ENCODE measurements around the gene PLXNB1. TPM values are rescaled to one million over a fixed set of nuclear protein-coding genes. Genes with fewer than 3 reads are reported as not detected.
A peak's percentile ranks its signal among the peaks of the same experiment; 100 is the strongest.

PLXNB1 gene
- 100 to 1,000 TPM in 2 of 3 donors, 10 to 100 TPM in 1; 60.2 to 182 (median 148) TPM for total RNA-seq

GRCh38 chr3:48429960-48430707 is at the start of gene PLXNB1:
Gene PLXNB1 (minus strand): TSS chr3:48430086. CDS start chr3:48424611, 5,475 bp downstream.
- Histone ChIP-seq H3K36me3 (no peaks in the 10 kb centered on the region), H3K27ac (peak within 1 kb of the TSS; percentile 96), H3K9me3 (no peaks in the 10 kb centered on the region), H3K4me3 (peak within 1 kb of the TSS; percentile 73 to 95 (median 88)), H3K27me3 (no peaks in the 10 kb centered on the region), H3K4me1 (peaks cover 12 to 29% of the 10 kb centered on the region in 2 donors)
- intact Hi-C loops (cut with DNase I; ENCODE audit: low total_unique reads): no loop called here
- TF ChIP-seq POLR2A (IDR thresholded peaks at IDR 0.05): peak; percentile 54
- TF ChIP-seq CTCF (IDR thresholded peaks at IDR 0.05): no peak
- peak in 2 of 3 donors; percentile 12 to 41 for TF ChIP-seq POLR2AphosphoS5 (IDR thresholded peaks at IDR 0.05)
- DNase-seq (ENCODE audit: low spot score in 2 of 2): peak; percentile 76 to 96

GRCh38 chr3:48478626-48479555 is 49.0 kb upstream of the PLXNB1 start:
- H3K27me3 ChIP-seq: no peaks in the 10 kb centered on the region
- DNase-seq (ENCODE audit: low spot score in 2 of 2): no peak
- peak overlapping the region in 1 of 2 donors; percentile 23 for H3K27ac ChIP-seq
- no peaks in the 10 kb centered on the region for H3K4me1 ChIP-seq
- no peaks in the 10 kb centered on the region for H3K36me3 ChIP-seq
- no peak for TF ChIP-seq POLR2A (IDR thresholded peaks at IDR 0.05)
- TF ChIP-seq POLR2AphosphoS5 (IDR thresholded peaks at IDR 0.05): no peak
- no peak for TF ChIP-seq CTCF (IDR thresholded peaks at IDR 0.05)
- H3K4me3 ChIP-seq: no peak overlapping the region
- intact Hi-C loops (cut with DNase I; ENCODE audit: low total_unique reads): no loop called here
- no peaks in the 10 kb centered on the region for H3K9me3 ChIP-seq

- intact Hi-C loops (cut with DNase I; ENCODE audit: low total_unique reads): no loop called here
- DNase-seq (ENCODE audit: low spot score in 2 of 2): no peak
- Histone ChIP-seq H3K27ac (peak overlapping the region in 1 of 2 donors; percentile 48), H3K4me1 (no peaks in the 10 kb centered on the region), H3K27me3 (no peaks in the 10 kb centered on the region), H3K36me3 (no peaks in the 10 kb centered on the region), H3K9me3 (no peaks in the 10 kb centered on the region), H3K4me3 (no peak overlapping the region)
- TF ChIP-seq CTCF (IDR thresholded peaks at IDR 0.05) (no peak), POLR2A (IDR thresholded peaks at IDR 0.05) (no peak), POLR2AphosphoS5 (IDR thresholded peaks at IDR 0.05) (no peak)
Measured at GRCh38 chr3:48477959-48478520, 48.2 kb upstream of the PLXNB1 start.

GRCh38 chr3:48476426-48477053 is 46.7 kb upstream of the PLXNB1 start:
- Histone ChIP-seq H3K9me3 (no peaks in the 10 kb centered on the region), H3K36me3 (no peaks in the 10 kb centered on the region), H3K27ac (no peak overlapping the region), H3K27me3 (no peaks in the 10 kb centered on the region), H3K4me3 (no peak overlapping the region), H3K4me1 (no peaks in the 10 kb centered on the region)
- DNase-seq (ENCODE audit: low spot score in 2 of 2): no peak
- intact Hi-C loops (cut with DNase I; ENCODE audit: low total_unique reads): no loop called here
- TF ChIP-seq POLR2AphosphoS5 (IDR thresholded peaks at IDR 0.05) (no peak), POLR2A (IDR thresholded peaks at IDR 0.05) (no peak), CTCF (IDR thresholded peaks at IDR 0.05) (no peak)
